GM18951 (cell line): ENCODE results near the gene AMT.

Source experiments
- POLR2A ChIP-seq: IDR thresholded peaks from 4 replicates; pipeline ENCODE4 v1.6.1; 2011; ENCODE audit warnings: mild to moderate bottlenecking; ENCODE audit not compliant: insufficient read length, insufficient read depth; ENCODE audit errors: extremely low read depth
- in situ Hi-C: fragments of 300-500 bp; cut with MboI; formaldehyde crosslinking; loops from one replicate; pipeline ENCODE4 v1.12.0; 2022; ENCODE audit warnings: low sequenced_read_pairs, mixed read lengths, inconsistent platforms; ENCODE audit not compliant: unreplicated experiment

The AMT gene

GRCh38 chr3:49389297-49389696 is 33.0 kb downstream of the AMT start:
- in situ Hi-C loops, result no loop called here
- TF ChIP-seq POLR2A, result no peak

- in situ Hi-C loops, result no loop called here
- TF ChIP-seq POLR2A, result no peak
Measured at GRCh38 chr3:49388289-49388820, 33.9 kb downstream of the AMT start.

- no peak for TF ChIP-seq POLR2A
- in situ Hi-C loops, result no loop called here
Measured at GRCh38 chr3:49387721-49388120, 34.6 kb downstream of the AMT start.

- in situ Hi-C loops, result no loop called here
- no peak for TF ChIP-seq POLR2A
Measured at GRCh38 chr3:49386056-49386756, 36.1 kb downstream of the AMT start.

GRCh38 chr3:49385617-49386016 is 36.7 kb downstream of the AMT start:
- no peak for TF ChIP-seq POLR2A
- in situ Hi-C loops, result no loop called here

GRCh38 chr3:49383387-49383786 is 38.9 kb downstream of the AMT start:
- no peak for TF ChIP-seq POLR2A
- in situ Hi-C loops, result no loop called here

GRCh38 chr3:49378249-49378895 is 43.9 kb downstream of the AMT start:
- in situ Hi-C loops, result no loop called here
- no peak for TF ChIP-seq POLR2A

GRCh38 chr3:49377483-49377882 is 44.8 kb downstream of the AMT start:
- no peak for TF ChIP-seq POLR2A
- in situ Hi-C loops, result no loop called here

GRCh38 chr3:49371946-49372345 is 50.3 kb downstream of the AMT start:
- TF ChIP-seq POLR2A, result no peak
- in situ Hi-C loops, result no loop called here

- no peak for TF ChIP-seq POLR2A
- in situ Hi-C loops, result no loop called here
Measured at GRCh38 chr3:49370585-49371290, 51.5 kb downstream of the AMT start.
